ENCODE data around the gene ACSF2.

Gene ACSF2

GRCh38 chr17:50459756-50460155 lies 33.7 kb downstream of the ACSF2 start:
- TF ChIP-seq CTCF (IDR thresholded peaks at IDR 0.05; ENCODE audit: insufficient read depth, low read depth, low read length, missing control alignments): no peak
- no peak for DNase-seq (ENCODE audit: low read depth)
- H3K4me3 ChIP-seq (ENCODE audit: low read depth, low read length): no peak overlapping the region

GRCh38 chr17:50460831-50461526 lies 35.0 kb downstream of the ACSF2 start:
- no peak overlapping the region for H3K4me3 ChIP-seq (ENCODE audit: low read depth, low read length)
- TF ChIP-seq CTCF (IDR thresholded peaks at IDR 0.05; ENCODE audit: insufficient read depth, low read depth, low read length, missing control alignments): no peak
- no peak for DNase-seq (ENCODE audit: low read depth)

- no peak overlapping the region for H3K4me3 ChIP-seq (ENCODE audit: low read depth, low read length)
- no peak for TF ChIP-seq CTCF (IDR thresholded peaks at IDR 0.05; ENCODE audit: insufficient read depth, low read depth, low read length, missing control alignments)
Measured at GRCh38 chr17:50461550-50462132, 35.6 kb downstream of the ACSF2 start.

GRCh38 chr17:50462446-50462845 lies 36.4 kb downstream of the ACSF2 start:
- DNase-seq (ENCODE audit: low read depth): no peak
- no peak overlapping the region for H3K4me3 ChIP-seq (ENCODE audit: low read depth, low read length)
- no peak for TF ChIP-seq CTCF (IDR thresholded peaks at IDR 0.05; ENCODE audit: insufficient read depth, low read depth, low read length, missing control alignments)

More at GRCh38 chr17:50461550-50462132, 35.6 kb downstream of the ACSF2 start:
- DNase-seq (ENCODE audit: low read depth): no peak

GRCh38 chr17:50464121-50464520 lies 38.1 kb downstream of the ACSF2 start:
- DNase-seq (ENCODE audit: low read depth): no peak
- no peak overlapping the region for H3K4me3 ChIP-seq (ENCODE audit: low read depth, low read length)
- no peak for TF ChIP-seq CTCF (IDR thresholded peaks at IDR 0.05; ENCODE audit: insufficient read depth, low read depth, low read length, missing control alignments)

GRCh38 chr17:50464736-50465135 lies 38.7 kb downstream of the ACSF2 start:
- no peak for TF ChIP-seq CTCF (IDR thresholded peaks at IDR 0.05; ENCODE audit: insufficient read depth, low read depth, low read length, missing control alignments)
- DNase-seq (ENCODE audit: low read depth): no peak
- no peak overlapping the region for H3K4me3 ChIP-seq (ENCODE audit: low read depth, low read length)

GRCh38 chr17:50465171-50465570 lies 39.2 kb downstream of the ACSF2 start:
- DNase-seq (ENCODE audit: low read depth): no peak
- H3K4me3 ChIP-seq (ENCODE audit: low read depth, low read length): no peak overlapping the region
- no peak for TF ChIP-seq CTCF (IDR thresholded peaks at IDR 0.05; ENCODE audit: insufficient read depth, low read depth, low read length, missing control alignments)

Measured in GM12865 (cell line).